ENCODE results near the gene PIK3IP1.

Gene PIK3IP1, protein sequence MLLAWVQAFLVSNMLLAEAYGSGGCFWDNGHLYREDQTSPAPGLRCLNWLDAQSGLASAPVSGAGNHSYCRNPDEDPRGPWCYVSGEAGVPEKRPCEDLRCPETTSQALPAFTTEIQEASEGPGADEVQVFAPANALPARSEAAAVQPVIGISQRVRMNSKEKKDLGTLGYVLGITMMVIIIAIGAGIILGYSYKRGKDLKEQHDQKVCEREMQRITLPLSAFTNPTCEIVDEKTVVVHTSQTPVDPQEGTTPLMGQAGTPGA

DNA sequence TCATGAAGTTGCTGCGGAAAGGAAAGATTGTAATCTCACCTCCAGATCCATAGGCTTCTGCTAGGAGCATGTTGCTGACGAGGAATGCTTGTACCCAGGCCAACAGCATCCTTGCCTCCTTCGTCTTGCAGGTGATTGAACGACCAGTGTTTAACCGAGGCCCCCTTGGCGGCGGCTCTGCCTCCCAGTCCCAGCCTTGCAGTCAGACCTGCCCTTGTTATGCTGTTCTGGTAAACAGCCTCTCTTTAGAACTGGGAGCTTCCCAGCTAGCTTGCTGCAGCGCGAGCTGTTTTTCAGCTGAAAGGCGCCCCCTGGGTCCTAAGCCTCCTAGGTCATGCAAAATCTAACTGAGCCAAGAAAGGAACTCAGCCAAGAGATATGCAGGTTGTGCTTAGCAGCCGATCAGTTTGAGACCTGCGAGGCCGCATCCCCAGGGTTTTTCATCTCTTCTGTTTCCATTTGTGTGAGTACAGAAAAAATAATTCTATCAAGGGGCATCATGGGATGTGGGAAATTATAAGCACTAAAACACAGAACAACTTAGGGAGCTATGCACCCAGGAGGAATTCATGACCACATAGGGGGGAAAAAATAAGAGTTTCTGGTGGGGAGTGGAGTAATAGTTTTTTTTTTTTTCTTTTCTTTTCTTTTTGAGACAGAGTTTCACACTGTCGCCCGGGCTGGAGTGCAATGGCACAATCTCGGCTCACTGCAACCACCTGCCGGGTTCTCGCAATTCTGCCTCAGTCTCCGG is at the start of gene PIK3IP1:
Gene PIK3IP1, minus strand, starts transcription at position 253 of the 754 bp plus-strand sequence. Its CDS starts 144 bp downstream, at position 109.
- no peaks in the 10 kb centered on the region for H3K9me2 ChIP-seq (replicated peaks; ENCODE audit: low read depth, low read length)
- H3K36me3 ChIP-seq (ENCODE audit: insufficient read depth, low read length): no peaks in the 10 kb centered on the region
- no peaks in the 10 kb centered on the region for H4K20me1 ChIP-seq (ENCODE audit: insufficient read depth, low read length, poor library complexity, severe bottlenecking)
- H3K9me3 ChIP-seq (ENCODE audit: insufficient read depth, low read depth, low read length): no peaks in the 10 kb centered on the region
- peak within 1 kb of the TSS; percentile 95 for H3K4me2 ChIP-seq (ENCODE audit: low read depth, low read length, poor library complexity, severe bottlenecking)
- H3K4me1 ChIP-seq (ENCODE audit: insufficient read depth, low read length, poor library complexity, severe bottlenecking): peaks cover 44% of the 10 kb centered on the region
- H2AFZ ChIP-seq (ENCODE audit: low read length): peak within 1 kb of the TSS; percentile 79
- H3K4me3 ChIP-seq (ENCODE audit: low read length, poor library complexity, severe bottlenecking): peak within 1 kb of the TSS; percentile 87
- H3K79me2 ChIP-seq (ENCODE audit: insufficient read depth, low read length): peaks cover 24% of the 10 kb centered on the region; the same call in 1 of the 2 replicates
- TF ChIP-seq, protein P1, sequence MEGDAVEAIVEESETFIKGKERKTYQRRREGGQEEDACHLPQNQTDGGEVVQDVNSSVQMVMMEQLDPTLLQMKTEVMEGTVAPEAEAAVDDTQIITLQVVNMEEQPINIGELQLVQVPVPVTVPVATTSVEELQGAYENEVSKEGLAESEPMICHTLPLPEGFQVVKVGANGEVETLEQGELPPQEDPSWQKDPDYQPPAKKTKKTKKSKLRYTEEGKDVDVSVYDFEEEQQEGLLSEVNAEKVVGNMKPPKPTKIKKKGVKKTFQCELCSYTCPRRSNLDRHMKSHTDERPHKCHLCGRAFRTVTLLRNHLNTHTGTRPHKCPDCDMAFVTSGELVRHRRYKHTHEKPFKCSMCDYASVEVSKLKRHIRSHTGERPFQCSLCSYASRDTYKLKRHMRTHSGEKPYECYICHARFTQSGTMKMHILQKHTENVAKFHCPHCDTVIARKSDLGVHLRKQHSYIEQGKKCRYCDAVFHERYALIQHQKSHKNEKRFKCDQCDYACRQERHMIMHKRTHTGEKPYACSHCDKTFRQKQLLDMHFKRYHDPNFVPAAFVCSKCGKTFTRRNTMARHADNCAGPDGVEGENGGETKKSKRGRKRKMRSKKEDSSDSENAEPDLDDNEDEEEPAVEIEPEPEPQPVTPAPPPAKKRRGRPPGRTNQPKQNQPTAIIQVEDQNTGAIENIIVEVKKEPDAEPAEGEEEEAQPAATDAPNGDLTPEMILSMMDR (conservative IDR thresholded peaks at IDR 0.05; ENCODE audit: low read length): peak; percentile 37
- no peak for TF ChIP-seq EZH2phosphoT487 (IDR thresholded peaks at IDR 0.05; ENCODE audit: borderline replicate concordance)
- H3F3A ChIP-seq (ENCODE audit: low read depth): no peaks in the 10 kb centered on the region
- no peaks in the 10 kb centered on the region for H3K27me3 ChIP-seq (ENCODE audit: insufficient read depth, low read length, poor library complexity, severe bottlenecking)
- peak within 1 kb of the TSS; percentile 76 for H3K9ac ChIP-seq (ENCODE audit: low read depth, low read length, poor library complexity, severe bottlenecking)

DNA sequence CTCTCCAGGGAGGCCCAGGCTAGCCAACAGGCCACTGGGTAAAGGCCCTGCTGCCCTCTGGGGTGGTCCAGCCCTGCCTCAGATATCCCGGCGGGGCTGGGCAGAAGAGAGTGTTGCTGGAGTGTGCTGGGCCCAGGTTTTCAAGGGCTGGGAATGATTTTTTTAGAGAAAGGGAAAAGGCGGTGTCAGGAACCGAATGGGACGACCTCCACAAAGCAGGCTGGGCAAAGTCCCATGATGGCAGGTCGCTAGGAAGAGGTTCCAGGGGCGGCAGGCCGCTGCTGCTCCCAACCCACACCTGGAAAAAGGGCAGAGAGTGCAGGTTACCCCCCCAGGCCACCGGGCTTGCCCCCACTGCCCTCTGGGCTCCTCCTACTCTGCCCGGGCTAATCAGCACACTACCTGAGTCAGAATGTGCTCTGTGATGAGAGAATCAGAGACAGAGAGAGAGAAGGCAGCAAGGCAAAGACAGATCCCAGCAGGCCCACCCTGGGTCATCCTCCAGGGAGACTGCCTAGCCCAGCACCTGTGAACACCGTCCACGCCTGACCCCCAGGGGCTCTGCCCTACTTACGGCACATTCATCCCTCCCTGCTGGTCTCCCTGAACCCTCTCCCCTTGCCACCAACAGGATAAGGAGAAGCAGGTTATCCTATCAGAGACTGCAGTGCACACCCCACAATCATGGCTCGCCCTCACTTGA is 49.2 kb upstream of the PIK3IP1 start:
- H4K20me1 ChIP-seq (ENCODE audit: insufficient read depth, low read length, poor library complexity, severe bottlenecking): peaks cover 83% of the 10 kb centered on the region
- H2AFZ ChIP-seq (ENCODE audit: low read length): no peak overlapping the region
- no peaks in the 10 kb centered on the region for H3K9me3 ChIP-seq (ENCODE audit: insufficient read depth, low read depth, low read length)
- peaks cover 90% of the 10 kb centered on the region for H3K79me2 ChIP-seq (ENCODE audit: insufficient read depth, low read length)
- no peaks in the 10 kb centered on the region for H3F3A ChIP-seq (ENCODE audit: low read depth)
- H3K4me1 ChIP-seq (ENCODE audit: insufficient read depth, low read length, poor library complexity, severe bottlenecking): peaks cover 46% of the 10 kb centered on the region
- H3K4me2 ChIP-seq (ENCODE audit: low read depth, low read length, poor library complexity, severe bottlenecking): peak overlapping the region; percentile 100
- H3K9ac ChIP-seq (ENCODE audit: low read depth, low read length, poor library complexity, severe bottlenecking): peak overlapping the region; percentile 92
- TF ChIP-seq, protein P1 (conservative IDR thresholded peaks at IDR 0.05; ENCODE audit: low read length): no peak
- TF ChIP-seq EZH2phosphoT487 (IDR thresholded peaks at IDR 0.05; ENCODE audit: borderline replicate concordance): no peak
- H3K27me3 ChIP-seq (ENCODE audit: insufficient read depth, low read length, poor library complexity, severe bottlenecking): no peaks in the 10 kb centered on the region
- peaks cover 52% of the 10 kb centered on the region; the same call in 1 of the 2 replicates for H3K36me3 ChIP-seq (ENCODE audit: insufficient read depth, low read length)
- peak overlapping the region; percentile 90 for H3K4me3 ChIP-seq (ENCODE audit: low read length, poor library complexity, severe bottlenecking)
- H3K9me2 ChIP-seq (replicated peaks; ENCODE audit: low read depth, low read length): no peaks in the 10 kb centered on the region

DNA sequence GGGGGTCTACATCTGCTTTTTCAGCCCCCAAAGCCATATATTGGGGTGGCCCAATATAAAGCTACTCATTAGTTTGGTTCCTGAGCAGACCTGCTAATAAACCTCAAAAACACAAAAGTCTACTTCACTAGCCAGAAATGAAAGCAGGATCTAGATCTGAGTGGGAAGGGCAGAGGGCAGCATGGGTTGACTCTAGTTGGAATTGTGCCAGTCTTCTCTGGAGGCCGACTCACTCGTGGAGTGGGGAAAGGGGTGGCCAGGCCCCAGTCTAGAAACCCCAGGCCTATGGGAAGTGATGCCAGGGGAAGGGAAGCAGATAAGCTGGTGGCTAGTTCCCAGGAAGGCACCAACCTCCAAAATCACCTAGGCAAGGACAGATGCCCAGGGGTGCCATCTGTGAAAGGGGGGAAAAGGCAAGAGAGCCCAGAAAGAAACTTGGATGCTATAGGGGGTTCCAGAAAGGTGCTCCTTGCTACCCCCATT is 48.5 kb upstream of the PIK3IP1 start:
- no peak overlapping the region for H2AFZ ChIP-seq (ENCODE audit: low read length)
- H3K9ac ChIP-seq (ENCODE audit: low read depth, low read length, poor library complexity, severe bottlenecking): peak overlapping the region; percentile 45
- peaks cover 87% of the 10 kb centered on the region for H4K20me1 ChIP-seq (ENCODE audit: insufficient read depth, low read length, poor library complexity, severe bottlenecking)
- no peaks in the 10 kb centered on the region for H3K27me3 ChIP-seq (ENCODE audit: insufficient read depth, low read length, poor library complexity, severe bottlenecking)
- TF ChIP-seq, protein P1 (conservative IDR thresholded peaks at IDR 0.05; ENCODE audit: low read length): no peak
- TF ChIP-seq EZH2phosphoT487 (IDR thresholded peaks at IDR 0.05; ENCODE audit: borderline replicate concordance): no peak
- H3F3A ChIP-seq (ENCODE audit: low read depth): no peaks in the 10 kb centered on the region
- H3K9me2 ChIP-seq (replicated peaks; ENCODE audit: low read depth, low read length): no peaks in the 10 kb centered on the region
- peak overlapping the region; percentile 90 for H3K4me3 ChIP-seq (ENCODE audit: low read length, poor library complexity, severe bottlenecking)
- peak overlapping the region; percentile 100 for H3K4me2 ChIP-seq (ENCODE audit: low read depth, low read length, poor library complexity, severe bottlenecking)
- peaks cover 57% of the 10 kb centered on the region; the same call in 1 of the 2 replicates for H3K36me3 ChIP-seq (ENCODE audit: insufficient read depth, low read length)
- peaks cover 46% of the 10 kb centered on the region for H3K4me1 ChIP-seq (ENCODE audit: insufficient read depth, low read length, poor library complexity, severe bottlenecking)
- H3K9me3 ChIP-seq (ENCODE audit: insufficient read depth, low read depth, low read length): no peaks in the 10 kb centered on the region
- H3K79me2 ChIP-seq (ENCODE audit: insufficient read depth, low read length): peaks cover 95% of the 10 kb centered on the region
